Measurements from ENCODE around the gene CRYBB3.
"Not testable (repeated sequence)": the region's sequence is repeated elsewhere in the genome, so short reads cannot be mapped to it uniquely, and the experiment has no call there.

CRYBB3 gene

GRCh38 chr22:25176175-25176574, 23.5 kb upstream of the CRYBB3 start:
- no peak for TF ChIP-seq CTCF (IDR thresholded peaks at IDR 0.05; ENCODE audit: extremely low read depth, insufficient read depth, missing control alignments)
- in situ Hi-C loops (cut with MboI; ENCODE audit: low pct_unique_long_range_greater_than_20kb, low sequenced_read_pairs, unreplicated experiment): no loop called here
- DNase-seq (ENCODE audit: low spot score): no peak

GRCh38 chr22:25176799-25177198, 22.9 kb upstream of the CRYBB3 start:
- in situ Hi-C loops (cut with MboI; ENCODE audit: low pct_unique_long_range_greater_than_20kb, low sequenced_read_pairs, unreplicated experiment): no loop called here
- DNase-seq (ENCODE audit: low spot score): no peak
- no peak for TF ChIP-seq CTCF (IDR thresholded peaks at IDR 0.05; ENCODE audit: extremely low read depth, insufficient read depth, missing control alignments)

- no peak for TF ChIP-seq CTCF (IDR thresholded peaks at IDR 0.05; ENCODE audit: extremely low read depth, insufficient read depth, missing control alignments)
- in situ Hi-C loops (cut with MboI; ENCODE audit: low pct_unique_long_range_greater_than_20kb, low sequenced_read_pairs, unreplicated experiment): no loop called here
- no peak for DNase-seq (ENCODE audit: low spot score)
Observed at GRCh38 chr22:25177226-25177625, 22.4 kb upstream of the CRYBB3 start.

GRCh38 chr22:25177895-25178294, 21.8 kb upstream of the CRYBB3 start:
- DNase-seq (ENCODE audit: low spot score): no peak
- TF ChIP-seq CTCF (IDR thresholded peaks at IDR 0.05; ENCODE audit: extremely low read depth, insufficient read depth, missing control alignments): no peak
- in situ Hi-C loops (cut with MboI; ENCODE audit: low pct_unique_long_range_greater_than_20kb, low sequenced_read_pairs, unreplicated experiment): no loop called here

- in situ Hi-C loops (cut with MboI; ENCODE audit: low pct_unique_long_range_greater_than_20kb, low sequenced_read_pairs, unreplicated experiment); DNase-seq (ENCODE audit: low spot score): not testable (repeated sequence)
Observed at GRCh38 chr22:25178348-25178747, 21.3 kb upstream of the CRYBB3 start.

GRCh38 chr22:25178869-25179631, 20.6 kb upstream of the CRYBB3 start:
- in situ Hi-C loops (cut with MboI; ENCODE audit: low pct_unique_long_range_greater_than_20kb, low sequenced_read_pairs, unreplicated experiment); DNase-seq (ENCODE audit: low spot score): not testable (repeated sequence)

GRCh38 chr22:25182131-25183110, 17.2 kb upstream of the CRYBB3 start:
- TF ChIP-seq CTCF (IDR thresholded peaks at IDR 0.05; ENCODE audit: extremely low read depth, insufficient read depth, missing control alignments): no peak
- in situ Hi-C loops (cut with MboI; ENCODE audit: low pct_unique_long_range_greater_than_20kb, low sequenced_read_pairs, unreplicated experiment): no loop called here
- DNase-seq (ENCODE audit: low spot score): no peak

All from GM13977 (cell line).